Stomach (tissue), 9 donors: Measurements from ENCODE around the gene ORC3. TPM values are rescaled to one million over a fixed set of nuclear protein-coding genes. Genes with fewer than 3 reads are reported as not detected.
"Not testable (repeated sequence)": the region's sequence is repeated elsewhere in the genome, so short reads cannot be mapped to it uniquely, and the experiment has no call there.

Experiments used
- DNase-seq, 2 donors: peaks; one replicate each; pipeline versions ENCODE4 v3.0.0 to v3.0.0-alpha.2; 2013 to 2019
- H3K27ac ChIP-seq, 5 donors: fragments of 200-600 bp in 4 of 5; sonication (generic) in 4 of 5; one replicate each; pipeline ENCODE4 v1.5.1; 2013 to 2019; ENCODE audit warnings: mild to moderate bottlenecking in 1 of 5, moderate library complexity in 1 of 5
- H3K27me3 ChIP-seq, 3 donors: fragments of 200-600 bp; sonication (generic); one replicate each; pipeline ENCODE4 v1.5.1; 2017 to 2019; ENCODE audit warnings: mixed run types in 1 of 3
- H3K36me3 ChIP-seq, 4 donors: fragments of 200-600 bp; sonication (generic); 1 replicate in 3 of 4; 2 replicates in 1 of 4; pipeline ENCODE4 v1.5.1; 2016 to 2019
- H3K4me1 ChIP-seq, 4 donors: fragments of 200-600 bp; sonication (generic); one replicate each; pipeline ENCODE4 v1.5.1; 2016 to 2019
- H3K4me3 ChIP-seq, 4 donors: fragments of 200-600 bp; sonication (generic) in 3 of 4; one replicate each; pipeline ENCODE4 v1.5.1; 2016 to 2019; ENCODE audit warnings: mild to moderate bottlenecking in 1 of 4
- H3K9me3 ChIP-seq, 4 donors: fragments of 200-600 bp; sonication (generic); one replicate each; pipeline ENCODE4 v1.5.1; 2016 to 2019
- EP300 ChIP-seq: sonication (generic); formaldehyde crosslinking; IDR thresholded peaks from one replicate; pipeline ENCODE4 v1.6.1; 2017; ENCODE audit warnings: antibody characterized with exemption
- POLR2A ChIP-seq, 4 donors: fragments of 450-650 bp; IDR thresholded peaks; one replicate each; pipeline ENCODE4 v1.6.1; 2016; ENCODE audit warnings: antibody characterized with exemption in 4 of 4, control low read depth in 2 of 4, mild to moderate bottlenecking in 1 of 4, moderate library complexity in 1 of 4
- POLR2AphosphoS5 ChIP-seq, 3 donors: sonication (generic); formaldehyde crosslinking; IDR thresholded peaks; one replicate each; pipeline ENCODE4 v1.6.1; 2016; ENCODE audit warnings: antibody characterized with exemption in 3 of 3
- WGBS, 5 donors: extraction: QIAGEN DNeasy Blood & Tissue Kit in 3 of 5; methylation state at CpG; one replicate each; pipeline versions ENCODE4 v1.1.5 to v1.1.7; 2013 to 2018; 5-methylcytosine and 5-hydroxymethylcytosine counted together
- intact Hi-C: fragments of 100-400 bp; cut with DNase I; formaldehyde crosslinking; loops from one replicate; pipeline ENCODE4 v1.15.1; 2023; ENCODE audit warnings: low total_unique reads
- polyA plus RNA-seq, 3 donors: library from polyadenylated mRNA; stranded (reverse); fragments of 200-250 nt; gene quantifications; one replicate each; pipeline ENCODE4 v1.2.3, GENCODE V29; 2013
- total RNA-seq, 5 donors: library from RNA; depleted of rRNA; stranded (reverse); fragments of >200 nt; gene quantifications; one replicate each; pipeline versions ENCODE4 v1.1.0 to v1.2.3, GENCODE V29; 2014 to 2016
- TF ChIP-seq, protein P1 (sequence below), 7 experiments: fragments of 450-650 bp in 4 of 7; fragments of 200-600 bp in 3 of 7; sonication (generic) in 3 of 7; IDR thresholded peaks; one replicate each; pipeline ENCODE4 v1.5.1; 2016 to 2019; ENCODE audit warnings: antibody characterized with exemption in 7 of 7, control low read depth in 2 of 7, mild to moderate bottlenecking in 1 of 7
- donor health status: healthy with polysubstance abuse.
- donor health status: Bipolar disorder and iron deficiency.
- donor health status: healthy.

The ORC3 gene
- total and polyA plus RNA-seq, 8 donors, result 5.8 to 33.8 (median 11.0) TPM

DNA sequence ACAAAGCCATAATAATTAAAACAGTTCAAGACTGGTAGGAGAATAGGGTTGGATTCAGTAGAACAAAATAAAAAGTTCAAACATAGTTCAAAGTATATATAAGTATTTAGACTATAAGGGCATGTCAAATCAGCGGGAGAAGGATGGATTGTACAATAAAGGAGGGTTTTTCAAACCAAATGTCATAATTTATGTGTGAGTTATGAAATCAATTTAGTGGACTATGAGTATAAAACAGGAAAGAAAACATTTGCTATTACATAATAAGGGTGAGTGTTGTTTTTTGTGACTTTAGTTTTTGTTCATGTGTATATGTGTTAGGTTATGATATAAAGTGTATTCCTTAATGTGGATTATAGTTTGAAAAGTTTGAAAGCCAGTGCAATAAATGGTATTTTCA, 10.6 kb downstream of the ORC3 start:
- Histone ChIP-seq H3K27me3 (no peaks in the 10 kb centered on the region), H3K27ac (no peak overlapping the region), H3K4me3 (no peak overlapping the region), H3K9me3 (no peaks in the 10 kb centered on the region), H3K36me3 (peaks cover 4 to 27% (median 20%) of the 10 kb centered on the region in 4 donors), H3K4me1 (no peaks in the 10 kb centered on the region)
- DNase-seq, result no peak
- intact Hi-C loops, result no loop called here
- 79 to 98% (median 93%) methylated on average over 1 of the region's 1 CpG for WGBS, 5 donors
- TF ChIP-seq, protein P1, sequence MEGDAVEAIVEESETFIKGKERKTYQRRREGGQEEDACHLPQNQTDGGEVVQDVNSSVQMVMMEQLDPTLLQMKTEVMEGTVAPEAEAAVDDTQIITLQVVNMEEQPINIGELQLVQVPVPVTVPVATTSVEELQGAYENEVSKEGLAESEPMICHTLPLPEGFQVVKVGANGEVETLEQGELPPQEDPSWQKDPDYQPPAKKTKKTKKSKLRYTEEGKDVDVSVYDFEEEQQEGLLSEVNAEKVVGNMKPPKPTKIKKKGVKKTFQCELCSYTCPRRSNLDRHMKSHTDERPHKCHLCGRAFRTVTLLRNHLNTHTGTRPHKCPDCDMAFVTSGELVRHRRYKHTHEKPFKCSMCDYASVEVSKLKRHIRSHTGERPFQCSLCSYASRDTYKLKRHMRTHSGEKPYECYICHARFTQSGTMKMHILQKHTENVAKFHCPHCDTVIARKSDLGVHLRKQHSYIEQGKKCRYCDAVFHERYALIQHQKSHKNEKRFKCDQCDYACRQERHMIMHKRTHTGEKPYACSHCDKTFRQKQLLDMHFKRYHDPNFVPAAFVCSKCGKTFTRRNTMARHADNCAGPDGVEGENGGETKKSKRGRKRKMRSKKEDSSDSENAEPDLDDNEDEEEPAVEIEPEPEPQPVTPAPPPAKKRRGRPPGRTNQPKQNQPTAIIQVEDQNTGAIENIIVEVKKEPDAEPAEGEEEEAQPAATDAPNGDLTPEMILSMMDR (IDR thresholded peaks at IDR 0.05), result no peak
- TF ChIP-seq POLR2AphosphoS5 (IDR thresholded peaks at IDR 0.05), result no peak
- TF ChIP-seq POLR2A (IDR thresholded peaks at IDR 0.05), result no peak
- TF ChIP-seq EP300, result no peak

DNA sequence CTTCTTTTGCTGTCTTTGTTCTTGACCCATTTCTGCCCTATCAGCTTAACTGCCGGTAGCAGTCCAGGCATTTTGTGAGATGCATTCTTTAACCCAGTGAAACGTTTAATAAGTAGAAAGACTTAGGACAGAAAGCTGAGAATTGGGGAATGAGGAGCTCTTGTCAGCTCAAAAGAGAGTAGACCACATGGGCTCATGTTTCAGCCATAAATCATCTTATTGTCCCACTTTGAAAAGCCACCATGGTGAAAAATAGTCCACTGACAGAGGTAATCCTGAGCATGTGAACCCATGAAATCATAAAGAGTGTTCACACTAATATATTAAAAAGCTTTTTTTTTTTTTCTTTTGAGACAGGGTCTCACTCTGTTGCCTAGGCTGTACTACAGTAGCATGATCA, 16.3 kb downstream of the ORC3 start:
- Histone ChIP-seq H3K4me1 (no peaks in the 10 kb centered on the region), H3K27me3 (no peaks in the 10 kb centered on the region), H3K36me3 (peaks cover 9 to 66% (median 52%) of the 10 kb centered on the region in 4 donors), H3K27ac (no peak overlapping the region), H3K4me3 (no peak overlapping the region), H3K9me3 (no peaks in the 10 kb centered on the region)
- 75 to 88% (median 86%) methylated on average over 2 of the region's 2 CpGs for WGBS, 5 donors
- no peak for DNase-seq
- TF ChIP-seq POLR2A (IDR thresholded peaks at IDR 0.05) (no peak), POLR2AphosphoS5 (IDR thresholded peaks at IDR 0.05) (no peak), EP300 (no peak)
- TF ChIP-seq, protein P1 (IDR thresholded peaks at IDR 0.05), result no peak
- intact Hi-C loops, result no loop called here

DNA sequence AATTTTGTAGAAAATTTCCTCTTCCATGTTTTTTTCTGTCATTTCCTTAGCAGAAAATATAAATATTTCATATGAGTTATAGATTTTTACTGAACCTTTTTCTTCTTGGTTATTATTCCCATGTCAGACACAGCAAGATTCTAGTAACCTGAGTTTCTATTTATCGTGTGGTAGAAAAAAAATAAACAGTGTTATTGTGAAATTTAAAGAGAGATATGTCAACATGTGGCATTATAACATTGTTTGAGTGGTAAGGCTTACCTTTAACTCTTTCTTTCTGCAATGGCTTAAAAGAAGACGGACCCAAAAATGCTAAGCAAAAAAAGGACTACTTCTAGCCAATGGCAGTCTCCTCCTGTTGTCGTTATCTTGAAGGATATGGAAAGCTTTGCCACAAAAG, 18.9 kb downstream of the ORC3 start:
- H3K36me3 ChIP-seq, result peaks cover 19 to 78% (median 73%) of the 10 kb centered on the region in 4 donors
- no peaks in the 10 kb centered on the region for H3K9me3 ChIP-seq
- no peaks in the 10 kb centered on the region for H3K27me3 ChIP-seq
- no peak overlapping the region for H3K4me3 ChIP-seq
- TF ChIP-seq EP300 (no peak), POLR2A (IDR thresholded peaks at IDR 0.05) (no peak), POLR2AphosphoS5 (IDR thresholded peaks at IDR 0.05) (no peak)
- TF ChIP-seq, protein P1 (IDR thresholded peaks at IDR 0.05), result no peak
- no peak for DNase-seq
- H3K27ac ChIP-seq, result no peak overlapping the region
- intact Hi-C loops, result no loop called here
- H3K4me1 ChIP-seq, result no peaks in the 10 kb centered on the region
- WGBS, 5 donors, result 75 to 96% (median 93%) methylated on average over 3 of the region's 3 CpGs

DNA sequence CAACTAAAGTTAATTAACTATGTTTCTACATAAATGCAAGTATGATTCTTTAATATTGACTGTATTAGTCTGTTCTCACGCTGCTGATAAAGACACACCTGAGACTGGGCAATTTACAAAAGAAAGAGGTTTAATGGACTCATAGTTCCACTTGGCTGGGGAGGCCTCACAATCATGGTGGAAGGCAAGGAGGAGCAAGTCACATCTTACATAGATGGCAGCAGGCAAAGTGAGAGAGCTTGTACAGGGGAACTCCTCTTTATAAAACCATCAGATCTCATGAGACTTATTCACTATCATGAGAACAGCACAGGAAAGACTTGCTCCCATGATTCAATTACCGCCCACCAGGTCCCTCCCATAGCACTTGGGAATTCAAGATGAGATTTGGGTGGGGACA, 23.1 kb downstream of the ORC3 start:
- H3K36me3 ChIP-seq, result peaks cover 22 to 83% (median 75%) of the 10 kb centered on the region in 4 donors
- intact Hi-C loops, H3K4me3 ChIP-seq, H3K9me3 ChIP-seq, H3K27me3 ChIP-seq, H3K27ac ChIP-seq, H3K4me1 ChIP-seq, DNase-seq: not testable (repeated sequence)
- WGBS, 5 donors, result 96 to 100% (median 98%) methylated on average over 2 of the region's 2 CpGs

DNA sequence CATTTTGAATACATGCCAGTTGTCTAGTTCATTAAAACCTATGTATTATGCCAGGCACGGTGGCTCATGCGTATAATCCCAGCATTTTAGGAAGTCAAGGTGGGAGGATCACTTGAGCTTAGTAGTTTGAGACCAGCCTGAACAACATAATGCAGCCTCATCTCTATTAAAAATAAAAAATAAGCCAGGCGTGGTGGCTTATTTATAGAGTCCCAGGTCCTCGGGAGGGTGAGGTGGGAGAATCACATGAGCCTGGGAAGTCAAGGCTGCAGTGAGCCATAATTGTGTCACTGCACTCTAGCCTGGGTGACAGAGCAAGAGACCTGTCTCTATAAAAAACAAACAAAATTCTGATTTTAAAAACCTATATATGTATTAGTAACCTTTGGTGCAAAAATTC, 27.5 kb downstream of the ORC3 start:
- no peak for DNase-seq
- TF ChIP-seq EP300 (no peak), POLR2A (IDR thresholded peaks at IDR 0.05) (no peak), POLR2AphosphoS5 (IDR thresholded peaks at IDR 0.05) (no peak)
- TF ChIP-seq, protein P1 (IDR thresholded peaks at IDR 0.05), result no peak

More for the DNA sequence above, 27.5 kb downstream of the ORC3 start:
- Histone ChIP-seq H3K27ac (no peak overlapping the region), H3K9me3 (no peaks in the 10 kb centered on the region), H3K4me1 (no peaks in the 10 kb centered on the region), H3K27me3 (no peaks in the 10 kb centered on the region), H3K4me3 (no peak overlapping the region), H3K36me3 (peaks cover 11 to 59% (median 49%) of the 10 kb centered on the region in 4 donors)
- intact Hi-C loops, result no loop called here
- 90 to 97% (median 96%) methylated on average over 4 of the region's 4 CpGs for WGBS, 5 donors
